Skeletal muscle satellite cell (primary cell): Measurements from ENCODE around the gene SLC16A11. TPM values are rescaled to one million over a fixed set of nuclear protein-coding genes. Genes with fewer than 3 reads are reported as not detected.
"Not testable (repeated sequence)": the region's sequence is repeated elsewhere in the genome, so short reads cannot be mapped to it uniquely, and the experiment has no call there.

ENCODE experiments used
- H3K27me3 ChIP-seq: 2 replicates; pipeline ENCODE4 v1.7.0; 2013; ENCODE audit warnings: low read length; ENCODE audit not compliant: control insufficient read depth, insufficient read depth
- H3K36me3 ChIP-seq: 2 replicates; pipeline ENCODE4 v1.7.0; 2013; ENCODE audit warnings: mild to moderate bottlenecking, control low read depth, low read length; ENCODE audit not compliant: insufficient read depth
- H3K4me1 ChIP-seq: 2 replicates; pipeline ENCODE4 v1.7.0; 2013; ENCODE audit warnings: low read length; ENCODE audit not compliant: control insufficient read depth, insufficient read depth
- H3K4me2 ChIP-seq: 2 replicates; pipeline ENCODE4 v1.7.0; 2013; ENCODE audit warnings: mild to moderate bottlenecking, low read length
- H3K4me3 ChIP-seq: 2 replicates; pipeline ENCODE4 v1.7.0; 2013; ENCODE audit warnings: low read length
- H3K9ac ChIP-seq: 2 replicates; pipeline ENCODE4 v1.7.0; 2013; ENCODE audit warnings: mild to moderate bottlenecking, low read depth, low read length, moderate library complexity
- H3K9me3 ChIP-seq: replicated peaks from 2 replicates; pipeline ENCODE4 v1.7.0; 2013; ENCODE audit warnings: mild to moderate bottlenecking, control low read depth, low read length
- total RNA-seq: library from RNA; depleted of rRNA; stranded (reverse); fragments of >200 nt; gene quantifications from 2 replicates; pipeline ENCODE4 v1.2.3, GENCODE V29; 2012; rRNA removed

The SLC16A11 gene, protein sequence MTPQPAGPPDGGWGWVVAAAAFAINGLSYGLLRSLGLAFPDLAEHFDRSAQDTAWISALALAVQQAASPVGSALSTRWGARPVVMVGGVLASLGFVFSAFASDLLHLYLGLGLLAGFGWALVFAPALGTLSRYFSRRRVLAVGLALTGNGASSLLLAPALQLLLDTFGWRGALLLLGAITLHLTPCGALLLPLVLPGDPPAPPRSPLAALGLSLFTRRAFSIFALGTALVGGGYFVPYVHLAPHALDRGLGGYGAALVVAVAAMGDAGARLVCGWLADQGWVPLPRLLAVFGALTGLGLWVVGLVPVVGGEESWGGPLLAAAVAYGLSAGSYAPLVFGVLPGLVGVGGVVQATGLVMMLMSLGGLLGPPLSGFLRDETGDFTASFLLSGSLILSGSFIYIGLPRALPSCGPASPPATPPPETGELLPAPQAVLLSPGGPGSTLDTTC
- under 0.01 TPM in 1 of 2 replicates, not detected in the other for total RNA-seq

DNA sequence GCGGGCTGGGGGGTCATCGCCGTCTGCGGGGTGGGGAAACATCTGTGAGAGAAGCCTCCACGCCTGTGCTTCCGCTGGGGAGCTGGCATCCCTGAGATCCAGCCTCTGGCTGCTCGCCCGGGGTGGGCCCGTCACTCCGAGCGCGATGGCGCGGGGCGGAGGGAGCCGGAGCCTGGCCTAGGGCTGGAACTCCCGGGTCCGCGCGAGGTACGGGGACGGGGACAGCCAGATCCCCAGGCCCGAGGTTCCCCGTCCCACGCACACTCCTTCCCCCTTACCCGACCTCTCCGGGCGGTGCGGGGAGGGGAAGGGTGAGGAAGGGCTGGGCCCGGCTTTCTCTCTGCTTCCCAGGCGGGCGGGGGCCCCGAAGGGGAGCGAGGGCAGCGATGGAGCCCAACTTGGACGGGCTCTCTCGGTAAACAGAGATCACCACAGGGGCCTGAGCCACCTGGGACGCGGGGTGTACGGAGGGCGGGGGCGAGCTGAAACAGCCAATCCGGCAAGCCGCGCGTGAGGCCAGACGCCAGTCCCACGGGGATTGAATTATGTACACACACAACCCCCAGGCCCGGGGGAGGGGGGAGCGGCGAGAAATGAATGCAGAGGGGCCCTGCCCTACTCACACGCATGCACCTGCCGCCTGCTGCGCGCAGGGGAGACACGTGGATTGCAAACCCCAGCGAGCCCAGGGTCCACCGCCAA is at the start of gene SLC16A11:
SLC16A11 (minus strand) TSS at position 596 of the 702 bp plus-strand sequence; CDS start at position 17, 579 bp downstream.
- Histone ChIP-seq H3K27me3 (peaks cover 23% of the 10 kb centered on the region), H3K9me3 (no peaks in the 10 kb centered on the region), H3K9ac (peak within 1 kb of the TSS; percentile 74), H3K4me1 (peaks cover 13% of the 10 kb centered on the region), H3K4me3 (peak within 1 kb of the TSS; percentile 65), H3K4me2 (peak within 1 kb of the TSS; percentile 93), H3K36me3 (no peaks in the 10 kb centered on the region)

DNA sequence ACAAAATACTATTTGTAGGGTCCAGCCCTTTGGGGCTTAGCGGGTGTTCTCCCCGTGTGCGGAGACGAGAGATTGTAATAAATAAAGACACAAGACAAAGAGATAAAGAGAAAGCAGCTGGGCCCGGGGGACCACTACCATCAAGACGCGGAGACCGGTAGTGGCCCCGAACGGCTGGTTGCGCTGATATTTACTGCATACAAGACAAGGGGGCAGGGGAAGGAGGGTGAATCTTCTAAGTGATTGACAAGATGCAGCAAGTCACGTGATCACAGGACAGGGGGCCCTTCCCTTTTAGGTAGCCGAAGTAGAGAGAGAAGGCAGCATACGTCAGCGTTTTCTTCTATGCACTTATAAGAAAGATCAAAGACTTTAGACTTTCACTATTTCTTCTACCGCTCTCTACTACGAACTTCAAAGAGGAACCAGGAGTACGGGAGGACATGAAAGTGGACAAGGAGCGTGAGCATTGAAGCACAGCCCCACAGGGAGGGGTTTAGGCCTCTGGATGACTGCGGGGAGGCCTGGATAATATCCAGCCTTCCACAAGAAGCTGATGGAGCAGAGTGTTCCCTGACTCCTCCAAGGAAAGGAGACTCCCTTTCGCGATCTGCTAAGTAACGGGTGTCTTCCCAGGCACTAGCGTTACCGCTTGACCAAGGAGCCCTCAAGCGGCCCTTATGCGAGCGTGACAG is 47.6 kb upstream of the SLC16A11 start:
- H3K4me3 ChIP-seq, H3K9ac ChIP-seq, H3K9me3 ChIP-seq, H3K4me2 ChIP-seq, H3K4me1 ChIP-seq, H3K36me3 ChIP-seq: not testable (repeated sequence)
- H3K27me3 ChIP-seq, result peaks cover 29% of the 10 kb centered on the region

- not testable (repeated sequence) for H3K4me1 ChIP-seq, H3K4me2 ChIP-seq, H3K36me3 ChIP-seq, H3K9ac ChIP-seq, H3K4me3 ChIP-seq, H3K9me3 ChIP-seq
- H3K27me3 ChIP-seq, result peaks cover 21% of the 10 kb centered on the region
Observed at GRCh38 chr17:7089570-7089969, 45.7 kb upstream of the SLC16A11 start.

- H3K9me3 ChIP-seq, H3K9ac ChIP-seq, H3K4me1 ChIP-seq, H3K4me2 ChIP-seq, H3K36me3 ChIP-seq, H3K4me3 ChIP-seq: not testable (repeated sequence)
- peaks cover 16% of the 10 kb centered on the region for H3K27me3 ChIP-seq
Observed at GRCh38 chr17:7088442-7088841, 44.5 kb upstream of the SLC16A11 start.

DNA sequence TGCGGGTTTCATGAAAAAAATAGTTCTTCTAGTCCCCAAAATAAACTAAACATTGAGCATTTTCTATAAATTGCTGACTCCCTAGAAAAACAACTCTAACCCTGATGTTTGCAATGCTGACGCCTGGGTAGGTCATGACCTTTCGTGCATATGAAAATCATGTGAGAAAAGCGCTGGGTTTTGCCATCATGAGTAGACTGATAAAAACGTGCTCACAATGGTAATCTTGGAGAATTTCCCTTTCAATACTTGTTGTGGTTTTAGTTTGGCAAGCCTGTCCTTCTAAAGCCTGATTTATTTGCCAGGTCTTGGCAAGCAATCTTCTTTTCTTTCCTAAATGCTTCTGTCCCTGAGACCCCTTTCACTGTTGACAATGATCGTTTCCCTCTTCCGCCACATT is 40.2 kb upstream of the SLC16A11 start:
- Histone ChIP-seq H3K4me2 (no peak overlapping the region), H3K36me3 (no peaks in the 10 kb centered on the region), H3K4me3 (no peak overlapping the region), H3K9ac (no peak overlapping the region), H3K9me3 (no peaks in the 10 kb centered on the region), H3K27me3 (peaks cover 24% of the 10 kb centered on the region), H3K4me1 (no peaks in the 10 kb centered on the region)

GRCh38 chr17:7083592-7083991 is 39.7 kb upstream of the SLC16A11 start:
- no peaks in the 10 kb centered on the region for H3K9me3 ChIP-seq
- peaks cover 28% of the 10 kb centered on the region for H3K27me3 ChIP-seq
- H3K36me3 ChIP-seq, result no peaks in the 10 kb centered on the region
- H3K4me2 ChIP-seq, result no peak overlapping the region
- H3K4me1 ChIP-seq, result no peaks in the 10 kb centered on the region
- H3K9ac ChIP-seq, result no peak overlapping the region
- H3K4me3 ChIP-seq, result no peak overlapping the region

- no peak overlapping the region for H3K4me2 ChIP-seq
Observed at GRCh38 chr17:7081341-7082062, 37.6 kb upstream of the SLC16A11 start.

GRCh38 chr17:7080456-7081041 is 36.7 kb upstream of the SLC16A11 start:
- no peaks in the 10 kb centered on the region for H3K9me3 ChIP-seq
- H3K4me2 ChIP-seq, result no peak overlapping the region
- peaks cover 31% of the 10 kb centered on the region for H3K27me3 ChIP-seq
- no peaks in the 10 kb centered on the region for H3K4me1 ChIP-seq
- H3K9ac ChIP-seq, result no peak overlapping the region
- no peaks in the 10 kb centered on the region for H3K36me3 ChIP-seq
- no peak overlapping the region for H3K4me3 ChIP-seq

More at GRCh38 chr17:7081341-7082062, 37.6 kb upstream of the SLC16A11 start:
- no peaks in the 10 kb centered on the region for H3K36me3 ChIP-seq
- H3K9ac ChIP-seq, result no peak overlapping the region
- H3K4me1 ChIP-seq, result no peaks in the 10 kb centered on the region
- no peak overlapping the region for H3K4me3 ChIP-seq
- H3K27me3 ChIP-seq, result peaks cover 30% of the 10 kb centered on the region
- H3K9me3 ChIP-seq, result no peaks in the 10 kb centered on the region

DNA sequence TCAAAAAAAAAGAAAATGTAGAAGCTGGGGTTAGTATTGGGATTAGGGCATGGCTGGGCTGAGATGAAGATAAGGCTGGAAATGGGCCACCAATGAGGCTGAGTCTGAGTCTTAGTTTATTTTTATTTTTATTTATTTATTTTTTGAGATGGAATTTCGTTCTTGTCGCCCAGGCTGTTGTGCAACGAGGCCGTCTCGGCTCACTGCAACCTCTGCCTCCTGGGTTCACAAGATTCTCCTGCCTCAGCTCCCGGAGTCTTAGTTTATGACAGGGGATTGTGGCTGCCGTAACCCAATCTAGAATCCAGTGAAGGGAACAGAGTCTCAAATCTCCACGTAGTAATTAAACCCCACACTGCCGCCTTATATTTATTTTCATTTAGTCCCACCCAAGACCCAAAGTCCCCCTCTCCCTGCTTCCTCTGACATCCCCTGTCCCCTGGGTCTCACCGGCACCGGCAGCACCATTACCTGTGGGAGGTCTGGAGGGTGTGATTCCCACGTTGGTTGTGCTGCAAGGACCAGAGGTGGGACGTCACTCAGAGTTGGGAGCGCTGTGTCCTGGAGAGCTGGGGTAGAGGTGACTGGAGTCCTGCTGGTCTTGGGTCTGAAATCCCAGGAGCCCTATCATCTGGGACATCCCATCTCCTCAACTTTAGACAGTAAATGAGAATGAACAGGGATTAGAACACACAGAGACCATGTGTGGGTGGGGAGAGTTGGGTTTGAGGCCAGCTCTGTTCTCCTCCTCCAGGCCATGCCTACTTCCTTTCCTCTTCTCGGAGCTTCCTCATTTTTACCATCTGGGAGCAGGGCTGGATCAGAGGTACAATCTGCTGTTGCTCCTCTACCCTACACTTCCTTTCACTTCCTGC is 35.9 kb upstream of the SLC16A11 start, which contains the start of gene CLEC10A:
CLEC10A (minus strand) TSS at position 671 of the 875 bp plus-strand sequence. CDS start 1,439 bp downstream, outside the sequence.
- Histone ChIP-seq H3K36me3 (no peaks in the 10 kb centered on the region), H3K27me3 (peaks cover 29% of the 10 kb centered on the region), H3K9ac (no peak within 1 kb of the TSS), H3K4me1 (no peaks in the 10 kb centered on the region), H3K4me3 (no peak within 1 kb of the TSS), H3K9me3 (no peaks in the 10 kb centered on the region), H3K4me2 (no peak within 1 kb of the TSS)

DNA sequence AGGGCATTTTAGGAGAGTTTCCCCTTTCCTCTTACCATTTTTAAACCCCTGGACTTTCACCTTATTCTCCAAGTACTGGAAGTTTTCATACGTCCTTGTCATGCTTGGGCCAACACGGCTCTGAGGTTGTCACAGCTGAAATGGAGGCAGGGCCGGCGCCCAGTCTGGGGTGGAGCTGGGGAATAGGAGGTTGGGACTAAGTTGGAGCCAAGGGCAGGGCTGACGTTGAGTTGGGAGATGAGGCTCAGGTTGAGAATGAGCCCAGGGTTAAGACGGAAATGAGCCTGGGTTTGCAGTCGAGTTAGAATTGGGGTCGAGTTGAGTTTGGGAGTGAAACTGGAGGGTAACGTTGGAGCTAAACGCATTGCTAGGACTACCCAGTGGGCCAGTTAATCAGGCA is 34.8 kb upstream of the SLC16A11 start:
- H3K27me3 ChIP-seq, result peaks cover 24% of the 10 kb centered on the region
- H3K4me1 ChIP-seq, result no peaks in the 10 kb centered on the region
- H3K36me3 ChIP-seq, result no peaks in the 10 kb centered on the region
- H3K9me3 ChIP-seq, result no peaks in the 10 kb centered on the region
- H3K9ac ChIP-seq, result no peak overlapping the region
- H3K4me3 ChIP-seq, result no peak overlapping the region
- no peak overlapping the region for H3K4me2 ChIP-seq
